Measurements from ENCODE around the gene NCAPD3. TPM values are rescaled to one million over a fixed set of nuclear protein-coding genes. Genes with fewer than 3 reads are reported as not detected.

The NCAPD3 gene
- total RNA-seq, 1 experiment from 2014 or later = 85.0 TPM

GRCh38 chr11:134153147-134153905 lies 70.4 kb downstream of the NCAPD3 start:
- no peak overlapping the region for H3K27ac ChIP-seq (ENCODE audit: low read length)
- no peak for TF ChIP-seq CTCF (conservative IDR thresholded peaks at IDR 0.05; ENCODE audit: low read depth, low read length)
- TF ChIP-seq EZH2phosphoT487 (IDR thresholded peaks at IDR 0.05; ENCODE audit: borderline replicate concordance, low read length) = no peak
- no peak for TF ChIP-seq EZH2 (IDR thresholded peaks at IDR 0.05; ENCODE audit: low read length, unreplicated experiment)
- H3K79me2 ChIP-seq (ENCODE audit: low read length) = no peaks in the 10 kb centered on the region
- H3F3A ChIP-seq (ENCODE audit: low read length, unreplicated experiment) = no peaks in the 10 kb centered on the region
- no peak for ATAC-seq
- no peak overlapping the region for H2AFZ ChIP-seq (ENCODE audit: low read length)
- no peak overlapping the region for H3K9ac ChIP-seq (ENCODE audit: low read length)
- H3K9me2 ChIP-seq (replicated peaks; ENCODE audit: low read length) = no peaks in the 10 kb centered on the region
- H3K27me3 ChIP-seq (ENCODE audit: low read length) = no peaks in the 10 kb centered on the region
- no peak overlapping the region for H3K4me2 ChIP-seq (ENCODE audit: low read length)
- H4K20me1 ChIP-seq (ENCODE audit: low read length) = no peaks in the 10 kb centered on the region
- DNase-seq = no peak
- BruUV-seq (replicated peaks) = no TSS peak
- CTCF ChIA-PET = no interaction called here
- H3K9me3 ChIP-seq (ENCODE audit: low read length) = no peaks in the 10 kb centered on the region
- POLR2A ChIA-PET (ENCODE audit: unreplicated experiment) = no interaction called here
- no peak overlapping the region for H3K4me3 ChIP-seq (ENCODE audit: low read length)
- peaks cover 76% of the 10 kb centered on the region for H3K36me3 ChIP-seq (ENCODE audit: low read depth, low read length)
- H3K4me1 ChIP-seq (ENCODE audit: insufficient read depth, low read length) = no peaks in the 10 kb centered on the region
- intact Hi-C loops (cut with micrococcal nuclease) = no loop called here

- no TSS peak for BruUV-seq (replicated peaks)
- TF ChIP-seq EZH2 (IDR thresholded peaks at IDR 0.05; ENCODE audit: low read length, unreplicated experiment) (no peak), CTCF (conservative IDR thresholded peaks at IDR 0.05; ENCODE audit: low read depth, low read length) (no peak), EZH2phosphoT487 (IDR thresholded peaks at IDR 0.05; ENCODE audit: borderline replicate concordance, low read length) (no peak)
- H3K9me2 ChIP-seq (replicated peaks; ENCODE audit: low read length) = no peaks in the 10 kb centered on the region
Measured at GRCh38 chr11:134152696-134153095, 71.1 kb downstream of the NCAPD3 start.

GRCh38 chr11:134151083-134151747 lies 72.6 kb downstream of the NCAPD3 start:
- POLR2A ChIA-PET (ENCODE audit: unreplicated experiment) = no interaction called here
- CTCF ChIA-PET = no interaction called here
- no TSS peak for BruUV-seq (replicated peaks)
- ATAC-seq (no peak), DNase-seq (no peak)
- Histone ChIP-seq H3K27me3 (ENCODE audit: low read length) (no peaks in the 10 kb centered on the region), H3K27ac (ENCODE audit: low read length) (no peak overlapping the region), H3K4me3 (ENCODE audit: low read length) (no peak overlapping the region), H3F3A (ENCODE audit: low read length, unreplicated experiment) (no peaks in the 10 kb centered on the region), H3K9me2 (replicated peaks; ENCODE audit: low read length) (no peaks in the 10 kb centered on the region), H3K4me2 (ENCODE audit: low read length) (no peak overlapping the region), H4K20me1 (ENCODE audit: low read length) (no peaks in the 10 kb centered on the region), H3K79me2 (ENCODE audit: low read length) (no peaks in the 10 kb centered on the region), H3K4me1 (ENCODE audit: insufficient read depth, low read length) (no peaks in the 10 kb centered on the region), H3K36me3 (ENCODE audit: low read depth, low read length) (peaks cover 57% of the 10 kb centered on the region), H3K9ac (ENCODE audit: low read length) (no peak overlapping the region), H2AFZ (ENCODE audit: low read length) (no peak overlapping the region), H3K9me3 (ENCODE audit: low read length) (no peaks in the 10 kb centered on the region)
- intact Hi-C loops (cut with micrococcal nuclease) = no loop called here
- TF ChIP-seq EZH2phosphoT487 (IDR thresholded peaks at IDR 0.05; ENCODE audit: borderline replicate concordance, low read length) (no peak), EZH2 (IDR thresholded peaks at IDR 0.05; ENCODE audit: low read length, unreplicated experiment) (no peak), CTCF (conservative IDR thresholded peaks at IDR 0.05; ENCODE audit: low read depth, low read length) (no peak)

More at GRCh38 chr11:134152696-134153095, 71.1 kb downstream of the NCAPD3 start:
- intact Hi-C loops (cut with micrococcal nuclease) = no loop called here
- H3K4me1 ChIP-seq (ENCODE audit: insufficient read depth, low read length) = no peaks in the 10 kb centered on the region
- peaks cover 71% of the 10 kb centered on the region for H3K36me3 ChIP-seq (ENCODE audit: low read depth, low read length)
- no peaks in the 10 kb centered on the region for H3K27me3 ChIP-seq (ENCODE audit: low read length)
- H4K20me1 ChIP-seq (ENCODE audit: low read length) = no peaks in the 10 kb centered on the region
- ChIA-PET POLR2A (ENCODE audit: unreplicated experiment) (no interaction called here), CTCF (no interaction called here)
- no peaks in the 10 kb centered on the region for H3K79me2 ChIP-seq (ENCODE audit: low read length)
- no peaks in the 10 kb centered on the region for H3F3A ChIP-seq (ENCODE audit: low read length, unreplicated experiment)
- DNase-seq = no peak
- no peak overlapping the region for H3K4me3 ChIP-seq (ENCODE audit: low read length)
- H3K4me2 ChIP-seq (ENCODE audit: low read length) = no peak overlapping the region
- ATAC-seq = no peak
- no peaks in the 10 kb centered on the region for H3K9me3 ChIP-seq (ENCODE audit: low read length)
- no peak overlapping the region for H3K9ac ChIP-seq (ENCODE audit: low read length)
- no peak overlapping the region for H2AFZ ChIP-seq (ENCODE audit: low read length)
- H3K27ac ChIP-seq (ENCODE audit: low read length) = no peak overlapping the region

Measured in PC-3 (cell line).